Measurements from ENCODE around the gene GPI. TPM values are rescaled to one million over a fixed set of nuclear protein-coding genes. Genes with fewer than 3 reads are reported as not detected.

The GPI gene
- total RNA-seq, 2 experiments from 2014 or later = 111 to 218 TPM

DNA sequence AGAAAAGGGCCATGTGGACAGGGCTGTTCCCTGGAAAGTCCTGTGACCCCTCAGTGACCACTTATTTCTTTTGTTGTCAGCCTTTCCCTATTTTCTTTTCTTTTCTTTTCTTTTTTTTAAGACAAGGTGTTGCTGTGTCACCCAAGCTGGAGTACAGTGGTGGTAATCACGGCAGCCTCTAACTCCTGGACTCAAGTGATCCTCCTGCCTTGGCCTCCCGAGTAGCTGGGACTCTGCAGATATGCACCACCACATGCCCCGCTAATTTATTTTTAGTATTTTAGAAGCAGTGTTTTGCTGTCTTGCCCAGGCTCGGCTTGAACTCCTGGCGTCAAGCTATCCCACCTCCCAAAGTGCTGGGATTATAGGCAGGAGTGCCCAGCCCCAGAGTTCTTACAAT is 1.1 kb upstream of the GPI start:
- 0 out of 2 replicates have a peak, but pooled peaks cover 12% of the 10 kb centered on the region for H4K20me1 ChIP-seq (ENCODE audit: insufficient read depth, low read length)
- no peaks in the 10 kb centered on the region for H3K9me3 ChIP-seq (ENCODE audit: low read length)
- H3K4me2 ChIP-seq (ENCODE audit: low read length) = no peak overlapping the region
- peaks cover 23% of the 10 kb centered on the region; the same call in 1 of the 2 replicates for H3K79me2 ChIP-seq (ENCODE audit: insufficient read depth, low read depth, low read length)
- ChIA-PET POLR2A (interaction anchor here (0.6 kb wide), 1 partner anchor 189 kb away, joined by 3 read pairs; no protein-coding TSS in a partner anchor), CTCF (ENCODE audit: unreplicated experiment) (no interaction called here)
- no TSS peak for BruUV-seq (replicated peaks)
- H3K27ac ChIP-seq (ENCODE audit: low read depth, low read length, poor library complexity, severe bottlenecking) = no peak overlapping the region
- no peak for DNase-seq (ENCODE audit: low spot score)
- H3K36me3 ChIP-seq (ENCODE audit: insufficient read depth, low read length) = peaks cover 31% of the 10 kb centered on the region
- H3K9me2 ChIP-seq (ENCODE audit: insufficient read depth, low read length) = no peaks in the 10 kb centered on the region
- intact Hi-C loops (cut with micrococcal nuclease; ENCODE audit: unreplicated experiment) = no loop called here
- H3K4me1 ChIP-seq (ENCODE audit: insufficient read depth, low read length, poor library complexity, severe bottlenecking) = peaks cover 24% of the 10 kb centered on the region
- TF ChIP-seq, protein P1, sequence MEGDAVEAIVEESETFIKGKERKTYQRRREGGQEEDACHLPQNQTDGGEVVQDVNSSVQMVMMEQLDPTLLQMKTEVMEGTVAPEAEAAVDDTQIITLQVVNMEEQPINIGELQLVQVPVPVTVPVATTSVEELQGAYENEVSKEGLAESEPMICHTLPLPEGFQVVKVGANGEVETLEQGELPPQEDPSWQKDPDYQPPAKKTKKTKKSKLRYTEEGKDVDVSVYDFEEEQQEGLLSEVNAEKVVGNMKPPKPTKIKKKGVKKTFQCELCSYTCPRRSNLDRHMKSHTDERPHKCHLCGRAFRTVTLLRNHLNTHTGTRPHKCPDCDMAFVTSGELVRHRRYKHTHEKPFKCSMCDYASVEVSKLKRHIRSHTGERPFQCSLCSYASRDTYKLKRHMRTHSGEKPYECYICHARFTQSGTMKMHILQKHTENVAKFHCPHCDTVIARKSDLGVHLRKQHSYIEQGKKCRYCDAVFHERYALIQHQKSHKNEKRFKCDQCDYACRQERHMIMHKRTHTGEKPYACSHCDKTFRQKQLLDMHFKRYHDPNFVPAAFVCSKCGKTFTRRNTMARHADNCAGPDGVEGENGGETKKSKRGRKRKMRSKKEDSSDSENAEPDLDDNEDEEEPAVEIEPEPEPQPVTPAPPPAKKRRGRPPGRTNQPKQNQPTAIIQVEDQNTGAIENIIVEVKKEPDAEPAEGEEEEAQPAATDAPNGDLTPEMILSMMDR (conservative IDR thresholded peaks at IDR 0.05; ENCODE audit: low read length) = no peak
- no peak for TF ChIP-seq EZH2phosphoT487 (IDR thresholded peaks at IDR 0.05; ENCODE audit: borderline replicate concordance, low read depth, low read length)
- no peak overlapping the region; the same call in 1 of the 2 replicates for H2AFZ ChIP-seq (ENCODE audit: low read length)
- H3K4me3 ChIP-seq (ENCODE audit: low read depth, low read length, poor library complexity, severe bottlenecking) = no peak overlapping the region

DNA sequence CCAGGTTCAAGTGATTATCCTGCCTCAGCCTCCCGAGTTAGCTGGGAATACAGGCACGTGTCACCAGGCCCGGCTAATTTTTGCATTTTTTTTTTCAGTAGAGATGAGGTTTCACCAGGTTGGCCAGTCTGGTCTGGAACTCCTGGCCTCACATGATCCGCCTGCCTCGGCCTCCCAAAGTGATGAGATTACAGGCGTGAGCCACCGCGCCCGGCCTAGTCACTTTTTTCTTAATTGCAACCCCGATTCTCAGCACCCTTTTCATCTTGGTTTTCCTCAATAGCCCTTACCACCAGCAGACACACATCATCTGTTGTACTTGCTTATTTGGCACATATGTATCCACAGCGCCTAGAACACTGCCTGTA is 550 bp upstream of the GPI start:
- intact Hi-C loops (cut with micrococcal nuclease; ENCODE audit: unreplicated experiment) = no loop called here
- BruUV-seq (replicated peaks) = no TSS peak

More for the DNA sequence above, 550 bp upstream of the GPI start:
- peaks cover 23% of the 10 kb centered on the region; the same call in 1 of the 2 replicates for H3K79me2 ChIP-seq (ENCODE audit: insufficient read depth, low read depth, low read length)
- H3K9me2 ChIP-seq (ENCODE audit: insufficient read depth, low read length) = no peaks in the 10 kb centered on the region
- DNase-seq (ENCODE audit: low spot score) = no peak
- H3K27ac ChIP-seq (ENCODE audit: low read depth, low read length, poor library complexity, severe bottlenecking) = no peak overlapping the region
- H3K4me2 ChIP-seq (ENCODE audit: low read length) = peak overlapping the region; percentile 88
- peaks cover 36% of the 10 kb centered on the region for H3K36me3 ChIP-seq (ENCODE audit: insufficient read depth, low read length)
- H3K9me3 ChIP-seq (ENCODE audit: low read length) = no peaks in the 10 kb centered on the region
- peak overlapping the region; percentile 95 for H3K4me3 ChIP-seq (ENCODE audit: low read depth, low read length, poor library complexity, severe bottlenecking)
- H4K20me1 ChIP-seq (ENCODE audit: insufficient read depth, low read length) = 0 out of 2 replicates have a peak, but pooled peaks cover 12% of the 10 kb centered on the region
- H2AFZ ChIP-seq (ENCODE audit: low read length) = peak overlapping the region; percentile 82
- ChIA-PET CTCF (ENCODE audit: unreplicated experiment) (no interaction called here), POLR2A (interaction anchor here (0.6 kb wide), 1 partner anchor 189 kb away, joined by 3 read pairs; no protein-coding TSS in a partner anchor)
- H3K4me1 ChIP-seq (ENCODE audit: insufficient read depth, low read length, poor library complexity, severe bottlenecking) = peaks cover 21% of the 10 kb centered on the region
- TF ChIP-seq, protein P1 (conservative IDR thresholded peaks at IDR 0.05; ENCODE audit: low read length) = no peak
- no peak for TF ChIP-seq EZH2phosphoT487 (IDR thresholded peaks at IDR 0.05; ENCODE audit: borderline replicate concordance, low read depth, low read length)

All from OCI-LY7 (cell line).